RWPE2 (cell line): ENCODE results near the gene CDC14A.

Experiments
- ATAC-seq: fragments of 200-7000 bp; cut with Tn5 transposase; 3 replicates; pipeline ENCODE4 v1.9.1; 2021; ENCODE audit warnings: low read depth
- DNase-seq: peaks from one replicate; pipeline ENCODE4 v3.0.0-alpha.2; 2020; ENCODE audit warnings: low spot score
- H3K27ac ChIP-seq: fragments of 450-650 bp; 2 replicates; pipeline ENCODE4 v1.5.1; 2017; ENCODE audit warnings: mild to moderate bottlenecking; ENCODE audit not compliant: poor library complexity, severe bottlenecking
- H3K27me3 ChIP-seq: fragments of 250-450 bp; sonication (Bioruptor Pico); 2 replicates; pipeline ENCODE4 v1.5.1; 2021; ENCODE audit warnings: mild to moderate bottlenecking, moderate library complexity; ENCODE audit not compliant: insufficient read depth, poor library complexity, severe bottlenecking
- H3K36me3 ChIP-seq: fragments of 250-450 bp; sonication (Bioruptor Pico); 2 replicates; pipeline ENCODE4 v1.5.1; 2020; ENCODE audit warnings: low read depth, mild to moderate bottlenecking, moderate library complexity
- H3K4me1 ChIP-seq: fragments of 250-450 bp; sonication (Bioruptor Pico); 2 replicates; pipeline ENCODE4 v1.5.1; 2021; ENCODE audit warnings: mild to moderate bottlenecking, moderate library complexity; ENCODE audit not compliant: insufficient read depth, poor library complexity, severe bottlenecking
- H3K4me3 ChIP-seq: fragments of 250-450 bp; sonication (Bioruptor Pico); 2 replicates; pipeline ENCODE4 v1.5.1; 2021; ENCODE audit warnings: mild to moderate bottlenecking, moderate library complexity; ENCODE audit not compliant: severe bottlenecking
- H3K9me3 ChIP-seq: fragments of 250-450 bp; sonication (Bioruptor Pico); 2 replicates; pipeline ENCODE4 v1.5.1; 2021; ENCODE audit warnings: mild to moderate bottlenecking, moderate library complexity; ENCODE audit not compliant: severe bottlenecking
- CTCF ChIP-seq: fragments of 450-650 bp; IDR thresholded peaks from one replicate; pipeline ENCODE4 v1.5.1; 2017; ENCODE audit warnings: mild to moderate bottlenecking, moderate library complexity; ENCODE audit not compliant: poor library complexity, severe bottlenecking

Gene CDC14A

GRCh38 chr1:100433563-100433962, 81.3 kb downstream of the CDC14A start:
- peaks cover 8% of the 10 kb centered on the region for H3K4me1 ChIP-seq
- no peak for ATAC-seq
- no peaks in the 10 kb centered on the region for H3K36me3 ChIP-seq
- H3K4me3 ChIP-seq, result no peak overlapping the region
- no peak for DNase-seq
- TF ChIP-seq CTCF, result no peak
- H3K27ac ChIP-seq, result no peak overlapping the region
- no peaks in the 10 kb centered on the region for H3K27me3 ChIP-seq
- H3K9me3 ChIP-seq, result no peaks in the 10 kb centered on the region

GRCh38 chr1:100434831-100435230, 82.5 kb downstream of the CDC14A start:
- no peak overlapping the region for H3K4me3 ChIP-seq
- H3K27ac ChIP-seq, result no peak overlapping the region
- no peaks in the 10 kb centered on the region for H3K9me3 ChIP-seq
- H3K36me3 ChIP-seq, result no peaks in the 10 kb centered on the region
- peaks cover 7% of the 10 kb centered on the region for H3K4me1 ChIP-seq
- TF ChIP-seq CTCF, result no peak
- H3K27me3 ChIP-seq, result no peaks in the 10 kb centered on the region
- DNase-seq (no peak), ATAC-seq (no peak)

- no peak overlapping the region for H3K27ac ChIP-seq
- no peaks in the 10 kb centered on the region for H3K9me3 ChIP-seq
- H3K27me3 ChIP-seq, result no peaks in the 10 kb centered on the region
- H3K4me3 ChIP-seq, result no peak overlapping the region
- TF ChIP-seq CTCF, result no peak
- H3K4me1 ChIP-seq, result no peaks in the 10 kb centered on the region
- no peak for DNase-seq
- no peaks in the 10 kb centered on the region; the same call in 1 of the 2 replicates for H3K36me3 ChIP-seq
- no peak for ATAC-seq
Observed at GRCh38 chr1:100438375-100438774, 86.1 kb downstream of the CDC14A start.

GRCh38 chr1:100438789-100439188, 86.5 kb downstream of the CDC14A start:
- ATAC-seq (no peak), DNase-seq (no peak)
- H3K4me1 ChIP-seq, result no peaks in the 10 kb centered on the region
- TF ChIP-seq CTCF, result no peak
- H3K27ac ChIP-seq, result no peak overlapping the region
- H3K36me3 ChIP-seq, result no peaks in the 10 kb centered on the region; the same call in 1 of the 2 replicates
- no peak overlapping the region for H3K4me3 ChIP-seq
- no peaks in the 10 kb centered on the region for H3K27me3 ChIP-seq
- no peaks in the 10 kb centered on the region for H3K9me3 ChIP-seq

GRCh38 chr1:100440075-100440809, 87.9 kb downstream of the CDC14A start:
- no peaks in the 10 kb centered on the region; the same call in 1 of the 2 replicates for H3K36me3 ChIP-seq
- H3K27ac ChIP-seq, result no peak overlapping the region
- H3K27me3 ChIP-seq, result no peaks in the 10 kb centered on the region
- H3K4me1 ChIP-seq, result no peaks in the 10 kb centered on the region
- ATAC-seq (no peak), DNase-seq (no peak)
- no peak for TF ChIP-seq CTCF
- H3K9me3 ChIP-seq, result no peaks in the 10 kb centered on the region
- no peak overlapping the region for H3K4me3 ChIP-seq
